GM23338 (cell line): Measurements from ENCODE around the gene SRSF4. TPM values are rescaled to one million over a fixed set of nuclear protein-coding genes. Genes with fewer than 3 reads are reported as not detected.
A peak's percentile ranks its signal among the peaks of the same experiment; 100 is the strongest.

ENCODE experiments used
- ATAC-seq: fragments of 200-7000 bp; cut with Tn5 transposase; 3 replicates; pipeline ENCODE4 v1.9.1; 2020
- DNase-seq: peaks from one replicate; pipeline ENCODE4 v3.0.0-alpha.2; 2015; ENCODE audit warnings: low spot score
- H2AFZ ChIP-seq: fragments of 200-600 bp; sonication (generic); 2 replicates; pipeline ENCODE4 v1.8.0; 2016; ENCODE audit warnings: antibody characterized with exemption, mild to moderate bottlenecking, moderate library complexity
- H3F3A ChIP-seq: fragments of 200-600 bp; sonication (generic); replicated peaks from 2 replicates; pipeline ENCODE4 v1.8.0; 2017; ENCODE audit warnings: antibody characterized with exemption, mixed run types, low read depth
- H3K27ac ChIP-seq: fragments of 200-600 bp; sonication (generic); 2 replicates; pipeline ENCODE4 v1.6.1; 2016; ENCODE audit warnings: low read depth
- H3K27me3 ChIP-seq: fragments of 200-600 bp; sonication (generic); 2 replicates; pipeline ENCODE4 v1.8.0; 2016; ENCODE audit warnings: mild to moderate bottlenecking, mixed run types, moderate library complexity; ENCODE audit not compliant: insufficient read depth
- H3K36me3 ChIP-seq: fragments of 200-600 bp; sonication (generic); 2 replicates; pipeline ENCODE4 v1.8.0; 2016; ENCODE audit warnings: mild to moderate bottlenecking; ENCODE audit not compliant: insufficient read depth
- H3K4me1 ChIP-seq: fragments of 200-600 bp; sonication (generic); 2 replicates; pipeline ENCODE4 v1.8.0; 2016; ENCODE audit warnings: mild to moderate bottlenecking, moderate library complexity; ENCODE audit not compliant: insufficient read depth
- H3K4me2 ChIP-seq: fragments of 200-600 bp; sonication (generic); 2 replicates; pipeline ENCODE4 v1.7.1; 2017; ENCODE audit warnings: mixed run types
- H3K4me3 ChIP-seq: fragments of 200-600 bp; sonication (generic); 2 replicates; pipeline ENCODE4 v1.6.1; 2016; ENCODE audit warnings: mixed run types
- H3K79me2 ChIP-seq: fragments of 200-600 bp; sonication (generic); replicated peaks from 2 replicates; pipeline ENCODE4 v1.8.0; 2017; ENCODE audit warnings: mild to moderate bottlenecking; ENCODE audit not compliant: insufficient read depth
- H3K9me2 ChIP-seq: fragments of 200-600 bp; sonication (generic); 2 replicates; pipeline ENCODE4 v1.8.0; 2017; ENCODE audit not compliant: insufficient read depth
- H4K20me1 ChIP-seq: fragments of 200-600 bp; sonication (generic); replicated peaks from 2 replicates; pipeline ENCODE4 v1.8.0; 2017; ENCODE audit warnings: mild to moderate bottlenecking; ENCODE audit not compliant: insufficient read depth
- H3K27ac Mint-ChIP-seq: 2 replicates; pipeline ENCODE4 v1.8.0; 2020; ENCODE audit warnings: inconsistent platforms, mild to moderate bottlenecking, moderate library complexity, mixed read lengths
- H3K27me3 Mint-ChIP-seq: 3 replicates; pipeline ENCODE4 v1.8.0; 2022; ENCODE audit warnings: low read depth, mild to moderate bottlenecking, moderate library complexity, mixed read lengths, inconsistent platforms; ENCODE audit not compliant: insufficient read depth, poor library complexity
- H3K36me3 Mint-ChIP-seq: 3 replicates; pipeline ENCODE4 v1.8.0; 2021; ENCODE audit warnings: low read depth, mild to moderate bottlenecking, inconsistent platforms, moderate library complexity, mixed read lengths
- H3K4me1 Mint-ChIP-seq: 3 replicates; pipeline ENCODE4 v1.8.0; 2020; ENCODE audit warnings: mild to moderate bottlenecking, inconsistent platforms, mixed read lengths
- H3K4me3 Mint-ChIP-seq: 3 replicates; pipeline ENCODE4 v1.8.0; 2021; ENCODE audit warnings: moderate library complexity, mild to moderate bottlenecking, inconsistent platforms, mixed read lengths
- H3K9me3 Mint-ChIP-seq: 3 replicates; pipeline ENCODE4 v1.8.0; 2020; ENCODE audit warnings: moderate library complexity, mild to moderate bottlenecking, inconsistent platforms, mixed read lengths
- ETS1 ChIP-seq: IDR thresholded peaks from 2 replicates; pipeline ENCODE4 v1.6.1; 2016; ENCODE audit warnings: antibody characterized with exemption
- EZH2phosphoT487 ChIP-seq: fragments of 200-600 bp; sonication (generic); IDR thresholded peaks from one replicate; pipeline ENCODE4 v1.8.1; 2018; ENCODE audit warnings: antibody characterized with exemption; ENCODE audit not compliant: unreplicated experiment
- NANOG ChIP-seq: IDR thresholded peaks from 2 replicates; pipeline ENCODE4 v1.6.1; 2016; ENCODE audit warnings: antibody characterized with exemption, borderline replicate concordance
- REST ChIP-seq: IDR thresholded peaks from one replicate; pipeline ENCODE4 v1.6.1; 2018; ENCODE audit warnings: antibody characterized with exemption; ENCODE audit not compliant: unreplicated experiment
- ZNF114 ChIP-seq: fragments of 250-450 bp; sonication (Bioruptor Pico); IDR thresholded peaks from 2 replicates; pipeline ENCODE4 v1.5.0; 2020; ENCODE audit warnings: mild to moderate bottlenecking, moderate library complexity
- ZNF462 ChIP-seq: fragments of 250-450 bp; sonication (Bioruptor Pico); IDR thresholded peaks from 2 replicates; pipeline ENCODE4 v1.5.0; 2020; ENCODE audit warnings: mild to moderate bottlenecking, moderate library complexity
- polyA plus RNA-seq: library from polyadenylated mRNA; unstranded; fragments of >200 nt; fragmentation: Nextera tagmentation; extraction: Ambion mirVana; gene quantifications from 2 replicates; pipeline ENCODE4 v1.2.1, GENCODE V29; 2016
- total RNA-seq: library from RNA; depleted of rRNA; stranded (reverse); fragments of >200 nt; shearing (Covaris generic); gene quantifications from 2 replicates; pipeline ENCODE4 v1.2.3, GENCODE V29; 2014

The SRSF4 gene
- total and polyA plus RNA-seq, 2 experiments from 2014 or later, result 58.4 to 98.3 TPM

GRCh38 chr1:29113413-29114117 is 68.1 kb downstream of the SRSF4 start:
- no peak overlapping the region for H3K4me3 Mint-ChIP-seq
- Histone ChIP-seq H3K79me2 (no peaks in the 10 kb centered on the region), H2AFZ (no peak overlapping the region), H4K20me1 (no peaks in the 10 kb centered on the region), H3F3A (peaks cover 6% of the 10 kb centered on the region; the same call in 1 of the 2 replicates), H3K4me3 (no peak overlapping the region), H3K4me1 (peaks cover 11% of the 10 kb centered on the region; the same call in 1 of the 2 replicates), H3K9me2 (no peaks in the 10 kb centered on the region), H3K27me3 (no peaks in the 10 kb centered on the region), H3K4me2 (peak overlapping the region; percentile 17; the same call in 1 of the 2 replicates), H3K36me3 (0 out of 2 replicates have a peak, but pooled peaks cover 6% of the 10 kb centered on the region), H3K27ac (no peak overlapping the region)
- H3K27ac Mint-ChIP-seq, result no peak overlapping the region
- ATAC-seq, result peak; percentile 27
- peaks cover 19% of the 10 kb centered on the region for H3K4me1 Mint-ChIP-seq
- peaks cover 8% of the 10 kb centered on the region for H3K27me3 Mint-ChIP-seq
- peaks cover 34% of the 10 kb centered on the region for H3K36me3 Mint-ChIP-seq
- TF ChIP-seq ETS1 (no peak), EZH2phosphoT487 (no peak), ZNF114 (CRISPR knock-in tag) (no peak), ZNF462 (CRISPR knock-in tag) (no peak), REST (no peak), NANOG (no peak)
- H3K9me3 Mint-ChIP-seq, result no peaks in the 10 kb centered on the region
- no peak for DNase-seq
